Measurements from ENCODE around the gene VIPR2.

DNA sequence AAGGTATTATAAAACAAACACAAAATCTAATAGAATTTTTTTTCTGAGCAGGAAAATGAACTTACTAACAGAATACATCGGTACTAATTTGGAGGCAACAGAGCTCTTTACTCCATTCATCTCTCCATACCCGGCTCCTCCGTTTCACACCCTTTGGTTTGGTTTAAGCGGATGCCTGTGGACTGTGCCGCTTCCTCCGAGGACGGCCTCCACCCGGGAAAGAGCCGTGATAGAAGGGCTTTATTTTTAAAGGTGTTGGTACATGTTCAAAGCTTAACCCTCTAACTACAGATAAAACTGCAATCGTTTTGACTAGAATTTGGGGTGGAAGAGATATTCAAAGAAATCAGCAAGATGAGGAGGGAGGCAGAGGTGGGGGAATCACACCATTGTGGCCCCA is 1.9 kb downstream of the VIPR2 start:
- TF ChIP-seq HNRNPK (IDR thresholded peaks at IDR 0.05; ENCODE audit: low read depth, low read length, poor library complexity, severe bottlenecking) (no peak), YY1 (IDR thresholded peaks at IDR 0.05; ENCODE audit: insufficient read depth, insufficient replicate concordance, low read depth, low read length) (no peak), ZNF432 (CRISPR knock-in tag; IDR thresholded peaks at IDR 0.05; ENCODE audit: borderline replicate concordance) (no peak), CHD2 (IDR thresholded peaks at IDR 0.05; ENCODE audit: low read depth, low read length) (no peak), BRCA1 (CRISPR knock-in tag; IDR thresholded peaks at IDR 0.05) (no peak), TGIF2 (CRISPR knock-in tag; IDR thresholded peaks at IDR 0.05) (no peak), EP300 (IDR thresholded peaks at IDR 0.05; ENCODE audit: low read depth in 2 of 2, low read length in 2 of 2) (no peak), EP300 (CRISPR knock-in tag; IDR thresholded peaks at IDR 0.05; ENCODE audit: borderline replicate concordance) (no peak), SP1 (IDR thresholded peaks at IDR 0.05) (no peak), SP1 (CRISPR knock-in tag; IDR thresholded peaks at IDR 0.05) (no peak)
